ENCODE data around the gene PDE4A. TPM values are rescaled to one million over a fixed set of nuclear protein-coding genes. Genes with fewer than 3 reads are reported as not detected.
A peak's percentile ranks its signal among the peaks of the same experiment; 100 is the strongest.

PDE4A gene
- total and polyA plus RNA-seq, 2 of the 13 experiments (the other 11 are each of a cell fraction or from before 2014, with no cell fraction given): 1.1 to 4.1 TPM

DNA sequence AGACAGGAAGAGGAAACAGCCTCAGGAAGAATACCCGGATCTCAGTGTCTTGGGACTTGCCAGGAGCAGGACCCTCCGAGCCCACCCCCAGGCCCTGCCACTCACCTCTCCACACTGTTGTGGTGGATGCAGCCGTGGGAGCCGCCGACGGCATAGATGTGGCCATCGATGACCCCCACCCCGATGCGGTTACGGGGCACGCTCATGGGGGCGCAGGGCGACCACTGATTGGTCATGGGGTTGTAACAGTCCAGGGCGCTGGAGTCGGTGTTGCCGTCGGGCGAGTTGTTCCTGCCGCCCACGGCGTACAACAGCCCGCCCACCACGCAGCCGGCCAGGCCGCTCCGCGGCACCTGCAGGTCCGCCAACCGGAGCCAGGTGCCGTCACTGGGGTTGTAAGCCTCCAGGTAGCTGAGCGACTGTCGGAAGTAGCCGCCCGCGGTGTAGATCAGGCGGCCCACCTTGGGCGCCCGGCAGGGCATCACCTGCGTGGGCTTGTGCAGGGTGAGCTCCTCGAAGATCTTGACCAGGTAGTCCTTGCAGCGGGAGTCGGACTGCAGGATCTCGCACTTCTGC is 71.2 kb downstream of the PDE4A start:
- Histone ChIP-seq H2AFZ (ENCODE audit: low read length) (no peak overlapping the region), H3K79me2 (ENCODE audit: insufficient read depth, low read length) (peaks cover 9% of the 10 kb centered on the region), H3K4me2 (ENCODE audit: low read depth, low read length) (no peak overlapping the region), H3K36me3 (replicated peaks in 1 of 2; ENCODE audit: control insufficient read depth in 1 of 2, insufficient read depth in 2 of 2, low read length in 2 of 2) (peaks cover 23 to 52% of the 10 kb centered on the region in 2 experiments), H4K20me1 (ENCODE audit: insufficient read depth, low read length) (no peaks in the 10 kb centered on the region), H3K9ac (ENCODE audit: insufficient read depth, low read depth, low read length) (no peak overlapping the region), H3K27me3 (ENCODE audit: control insufficient read depth in 1 of 2, insufficient read depth in 2 of 2, low read length in 2 of 2) (no peaks in the 10 kb centered on the region), H3K27ac (ENCODE audit: extremely low read length, insufficient read depth, low read length) (no peak overlapping the region), H3K9me3 (ENCODE audit: low read length) (no peaks in the 10 kb centered on the region), H3K4me1 (ENCODE audit: insufficient read depth, low read length) (peaks cover 9% of the 10 kb centered on the region), H3K4me3 (replicated peaks in 1 of 3; ENCODE audit: insufficient read depth in 1 of 3, low read depth in 2 of 3, low read length in 3 of 3) (no peak overlapping the region)
- TSS peak; percentile 36 for BruUV-seq (replicated peaks)
- no peak for ATAC-seq
- DNase-seq (ENCODE audit: low spot score): no peak
- TF ChIP-seq ZNF749 (CRISPR knock-in tag; IDR thresholded peaks at IDR 0.05; ENCODE audit: borderline replicate concordance) (no peak), AGO2 (optimal IDR thresholded peaks at IDR 0.05; ENCODE audit: low read depth, low read length) (peak; percentile 92), ZC3H13 (CRISPR knock-in tag; IDR thresholded peaks at IDR 0.05) (0 out of 2 replicates have a peak, but pooled peaks have one; percentile 11), RBFOX2 (IDR thresholded peaks at IDR 0.05; ENCODE audit: low read depth, low read length) (peak; percentile 70; the same call in 1 of the 2 replicates), TBL1XR1 (IDR thresholded peaks at IDR 0.05; ENCODE audit: borderline replicate concordance, low read length, partially characterized antibody) (no peak)
- TF ChIP-seq, protein P1, sequence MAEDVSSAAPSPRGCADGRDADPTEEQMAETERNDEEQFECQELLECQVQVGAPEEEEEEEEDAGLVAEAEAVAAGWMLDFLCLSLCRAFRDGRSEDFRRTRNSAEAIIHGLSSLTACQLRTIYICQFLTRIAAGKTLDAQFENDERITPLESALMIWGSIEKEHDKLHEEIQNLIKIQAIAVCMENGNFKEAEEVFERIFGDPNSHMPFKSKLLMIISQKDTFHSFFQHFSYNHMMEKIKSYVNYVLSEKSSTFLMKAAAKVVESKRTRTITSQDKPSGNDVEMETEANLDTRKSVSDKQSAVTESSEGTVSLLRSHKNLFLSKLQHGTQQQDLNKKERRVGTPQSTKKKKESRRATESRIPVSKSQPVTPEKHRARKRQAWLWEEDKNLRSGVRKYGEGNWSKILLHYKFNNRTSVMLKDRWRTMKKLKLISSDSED (CRISPR knock-in tag; IDR thresholded peaks at IDR 0.05): no peak
- TF ChIP-seq, protein P2, sequence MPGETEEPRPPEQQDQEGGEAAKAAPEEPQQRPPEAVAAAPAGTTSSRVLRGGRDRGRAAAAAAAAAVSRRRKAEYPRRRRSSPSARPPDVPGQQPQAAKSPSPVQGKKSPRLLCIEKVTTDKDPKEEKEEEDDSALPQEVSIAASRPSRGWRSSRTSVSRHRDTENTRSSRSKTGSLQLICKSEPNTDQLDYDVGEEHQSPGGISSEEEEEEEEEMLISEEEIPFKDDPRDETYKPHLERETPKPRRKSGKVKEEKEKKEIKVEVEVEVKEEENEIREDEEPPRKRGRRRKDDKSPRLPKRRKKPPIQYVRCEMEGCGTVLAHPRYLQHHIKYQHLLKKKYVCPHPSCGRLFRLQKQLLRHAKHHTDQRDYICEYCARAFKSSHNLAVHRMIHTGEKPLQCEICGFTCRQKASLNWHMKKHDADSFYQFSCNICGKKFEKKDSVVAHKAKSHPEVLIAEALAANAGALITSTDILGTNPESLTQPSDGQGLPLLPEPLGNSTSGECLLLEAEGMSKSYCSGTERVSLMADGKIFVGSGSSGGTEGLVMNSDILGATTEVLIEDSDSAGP (CRISPR knock-in tag; IDR thresholded peaks at IDR 0.05; ENCODE audit: borderline replicate concordance): peak; percentile 5; the same call in 1 of the 2 replicates
- TF ChIP-seq, protein P3, sequence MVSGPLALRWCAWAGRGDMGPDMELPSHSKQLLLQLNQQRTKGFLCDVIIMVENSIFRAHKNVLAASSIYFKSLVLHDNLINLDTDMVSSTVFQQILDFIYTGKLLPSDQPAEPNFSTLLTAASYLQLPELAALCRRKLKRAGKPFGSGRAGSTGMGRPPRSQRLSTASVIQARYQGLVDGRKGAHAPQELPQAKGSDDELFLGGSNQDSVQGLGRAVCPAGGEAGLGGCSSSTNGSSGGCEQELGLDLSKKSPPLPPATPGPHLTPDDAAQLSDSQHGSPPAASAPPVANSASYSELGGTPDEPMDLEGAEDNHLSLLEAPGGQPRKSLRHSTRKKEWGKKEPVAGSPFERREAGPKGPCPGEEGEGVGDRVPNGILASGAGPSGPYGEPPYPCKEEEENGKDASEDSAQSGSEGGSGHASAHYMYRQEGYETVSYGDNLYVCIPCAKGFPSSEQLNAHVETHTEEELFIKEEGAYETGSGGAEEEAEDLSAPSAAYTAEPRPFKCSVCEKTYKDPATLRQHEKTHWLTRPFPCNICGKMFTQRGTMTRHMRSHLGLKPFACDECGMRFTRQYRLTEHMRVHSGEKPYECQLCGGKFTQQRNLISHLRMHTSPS (CRISPR knock-in tag; IDR thresholded peaks at IDR 0.05; ENCODE audit: low read depth): no peak
- no peak for FAIRE-seq
- 88% methylated on average over 5 of the region's 43 CpGs for WGBS (ENCODE audit: low lambda C conversion rate)
- CTCF ChIA-PET (ENCODE audit: low intra/inter-chr PET ratio, low total read pairs): no interaction called here
- POLR2A ChIA-PET: no interaction called here
- in situ Hi-C loops (cut with HindIII; ENCODE audit: extremely low pct_ligation_motif_present, low pct_unique_long_range_greater_than_20kb) (no loop called here), intact Hi-C loops (cut with micrococcal nuclease; ENCODE audit: unreplicated experiment) (no loop called here)
